Ishikawa (cell line): ENCODE data around the gene DNASE1L3.

Experiments
- CREB1 ChIP-seq: IDR thresholded peaks from 2 replicates; pipeline ENCODE4 v1.6.1; 2012; ENCODE audit warnings: low read depth
- EP300 ChIP-seq: IDR thresholded peaks from 2 replicates; pipeline ENCODE4 v1.6.1; 2012; ENCODE audit warnings: borderline replicate concordance
- FOXM1 ChIP-seq: IDR thresholded peaks from 2 replicates; pipeline ENCODE4 v1.6.1; 2012; ENCODE audit warnings: low read depth, borderline replicate concordance
- TAF1 ChIP-seq: IDR thresholded peaks from 2 replicates; pipeline ENCODE4 v1.6.1; 2012; ENCODE audit warnings: low read depth, mild to moderate bottlenecking
- YY1 ChIP-seq: IDR thresholded peaks from 2 replicates; pipeline ENCODE4 v1.6.1; 2012; ENCODE audit warnings: low read depth
- TF ChIP-seq, protein P1 (sequence below): IDR thresholded peaks from 2 replicates; pipeline ENCODE4 v1.6.1; 2012
- TF ChIP-seq, protein P2 (sequence below): IDR thresholded peaks from 2 replicates; pipeline ENCODE4 v1.6.1; 2012; ENCODE audit warnings: low read depth, mild to moderate bottlenecking

DNA sequence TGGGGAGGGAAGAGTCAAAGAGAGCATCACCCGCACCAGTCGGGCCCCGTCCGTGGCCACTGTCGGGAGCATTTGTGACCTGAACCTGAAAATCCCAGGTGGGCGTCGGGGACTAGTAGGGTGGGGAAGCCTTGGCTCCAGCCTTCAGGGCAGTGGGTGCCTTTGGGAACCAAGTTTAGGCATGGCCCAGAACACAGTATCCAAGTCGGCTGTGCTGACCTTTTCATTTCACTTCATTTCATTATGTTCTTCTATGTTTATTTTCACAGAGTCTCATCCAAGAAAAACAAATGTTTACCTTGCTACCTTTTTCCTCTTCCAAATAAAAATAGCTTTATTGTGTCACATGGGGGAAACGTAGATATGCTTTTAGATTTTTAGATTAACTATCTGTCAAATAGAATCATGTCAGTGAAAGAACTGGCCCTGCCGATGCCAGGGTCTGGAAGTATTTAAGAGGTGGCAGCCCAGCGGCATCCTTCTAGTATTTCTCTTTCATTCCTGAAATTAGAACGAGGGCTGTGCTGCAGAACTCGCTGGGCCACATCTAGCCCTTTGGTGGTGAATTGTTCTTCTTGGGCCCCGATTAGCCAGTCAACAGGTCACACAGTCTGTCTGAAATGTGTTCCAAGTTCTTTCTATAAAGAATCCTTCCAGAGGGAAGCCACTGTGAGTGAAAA, 60.5 kb downstream of the DNASE1L3 start:
- TF ChIP-seq TAF1 (no peak), EP300 (no peak), CREB1 (no peak), YY1 (no peak), FOXM1 (no peak)
- TF ChIP-seq, protein P1, sequence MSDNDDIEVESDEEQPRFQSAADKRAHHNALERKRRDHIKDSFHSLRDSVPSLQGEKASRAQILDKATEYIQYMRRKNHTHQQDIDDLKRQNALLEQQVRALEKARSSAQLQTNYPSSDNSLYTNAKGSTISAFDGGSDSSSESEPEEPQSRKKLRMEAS = no peak
- TF ChIP-seq, protein P2, sequence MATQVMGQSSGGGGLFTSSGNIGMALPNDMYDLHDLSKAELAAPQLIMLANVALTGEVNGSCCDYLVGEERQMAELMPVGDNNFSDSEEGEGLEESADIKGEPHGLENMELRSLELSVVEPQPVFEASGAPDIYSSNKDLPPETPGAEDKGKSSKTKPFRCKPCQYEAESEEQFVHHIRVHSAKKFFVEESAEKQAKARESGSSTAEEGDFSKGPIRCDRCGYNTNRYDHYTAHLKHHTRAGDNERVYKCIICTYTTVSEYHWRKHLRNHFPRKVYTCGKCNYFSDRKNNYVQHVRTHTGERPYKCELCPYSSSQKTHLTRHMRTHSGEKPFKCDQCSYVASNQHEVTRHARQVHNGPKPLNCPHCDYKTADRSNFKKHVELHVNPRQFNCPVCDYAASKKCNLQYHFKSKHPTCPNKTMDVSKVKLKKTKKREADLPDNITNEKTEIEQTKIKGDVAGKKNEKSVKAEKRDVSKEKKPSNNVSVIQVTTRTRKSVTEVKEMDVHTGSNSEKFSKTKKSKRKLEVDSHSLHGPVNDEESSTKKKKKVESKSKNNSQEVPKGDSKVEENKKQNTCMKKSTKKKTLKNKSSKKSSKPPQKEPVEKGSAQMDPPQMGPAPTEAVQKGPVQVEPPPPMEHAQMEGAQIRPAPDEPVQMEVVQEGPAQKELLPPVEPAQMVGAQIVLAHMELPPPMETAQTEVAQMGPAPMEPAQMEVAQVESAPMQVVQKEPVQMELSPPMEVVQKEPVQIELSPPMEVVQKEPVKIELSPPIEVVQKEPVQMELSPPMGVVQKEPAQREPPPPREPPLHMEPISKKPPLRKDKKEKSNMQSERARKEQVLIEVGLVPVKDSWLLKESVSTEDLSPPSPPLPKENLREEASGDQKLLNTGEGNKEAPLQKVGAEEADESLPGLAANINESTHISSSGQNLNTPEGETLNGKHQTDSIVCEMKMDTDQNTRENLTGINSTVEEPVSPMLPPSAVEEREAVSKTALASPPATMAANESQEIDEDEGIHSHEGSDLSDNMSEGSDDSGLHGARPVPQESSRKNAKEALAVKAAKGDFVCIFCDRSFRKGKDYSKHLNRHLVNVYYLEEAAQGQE = no peak
